HUES48 (cell line): Measurements from ENCODE around the gene TSPO.

Experiments used
- H3K27ac ChIP-seq: one replicate; pipeline ENCODE4 v1.7.0; 2013; ENCODE audit warnings: low read depth, low read length, inconsistent platforms
- H3K27me3 ChIP-seq: 2 replicates; pipeline ENCODE4 v1.6.1; 2013; ENCODE audit warnings: mild to moderate bottlenecking, low read length; ENCODE audit not compliant: control insufficient read depth, insufficient read depth
- H3K36me3 ChIP-seq: 2 replicates; pipeline ENCODE4 v1.6.1; 2013; ENCODE audit warnings: low read length; ENCODE audit not compliant: control insufficient read depth, insufficient read depth
- H3K4me1 ChIP-seq: 2 replicates; pipeline ENCODE4 v1.6.1; 2013; ENCODE audit warnings: mild to moderate bottlenecking, low read length; ENCODE audit not compliant: control insufficient read depth, insufficient read depth
- H3K4me3 ChIP-seq: 2 replicates; pipeline ENCODE4 v1.5.1; 2013; ENCODE audit warnings: mild to moderate bottlenecking, low read depth, low read length
- H3K9ac ChIP-seq: 2 replicates; pipeline ENCODE4 v1.6.1; 2013; ENCODE audit warnings: mild to moderate bottlenecking, low read depth, low read length, moderate library complexity
- H3K9me3 ChIP-seq: 2 replicates; pipeline ENCODE4 v1.6.1; 2013; ENCODE audit warnings: low read length; ENCODE audit not compliant: control insufficient read depth, insufficient read depth

Gene TSPO

GRCh38 chr22:43197271-43197941, 46.0 kb downstream of the TSPO start:
- Histone ChIP-seq H3K4me3 (no peak overlapping the region), H3K9me3 (no peaks in the 10 kb centered on the region), H3K27me3 (no peaks in the 10 kb centered on the region), H3K36me3 (no peaks in the 10 kb centered on the region), H3K4me1 (no peaks in the 10 kb centered on the region), H3K27ac (no peak overlapping the region), H3K9ac (no peak overlapping the region)

- no peak overlapping the region for H3K27ac ChIP-seq
- no peak overlapping the region for H3K9ac ChIP-seq
- no peak overlapping the region for H3K4me3 ChIP-seq
- peaks cover 5% of the 10 kb centered on the region for H3K4me1 ChIP-seq
- H3K27me3 ChIP-seq = no peaks in the 10 kb centered on the region
- no peaks in the 10 kb centered on the region for H3K36me3 ChIP-seq
- no peaks in the 10 kb centered on the region for H3K9me3 ChIP-seq
Measured at GRCh38 chr22:43198126-43198525, 46.8 kb downstream of the TSPO start.

- no peak overlapping the region for H3K4me3 ChIP-seq
- no peak overlapping the region for H3K9ac ChIP-seq
- H3K36me3 ChIP-seq = no peaks in the 10 kb centered on the region
- no peaks in the 10 kb centered on the region for H3K27me3 ChIP-seq
- no peak overlapping the region for H3K27ac ChIP-seq
- H3K4me1 ChIP-seq = peaks cover 5% of the 10 kb centered on the region
- no peaks in the 10 kb centered on the region for H3K9me3 ChIP-seq
Measured at GRCh38 chr22:43198936-43199335, 47.6 kb downstream of the TSPO start.

GRCh38 chr22:43199541-43199940, 48.2 kb downstream of the TSPO start:
- Histone ChIP-seq H3K4me3 (no peak overlapping the region), H3K27me3 (no peaks in the 10 kb centered on the region), H3K27ac (no peak overlapping the region), H3K9me3 (no peaks in the 10 kb centered on the region), H3K9ac (no peak overlapping the region), H3K4me1 (peaks cover 5% of the 10 kb centered on the region), H3K36me3 (no peaks in the 10 kb centered on the region)

- H3K27me3 ChIP-seq = no peaks in the 10 kb centered on the region
- H3K36me3 ChIP-seq = no peaks in the 10 kb centered on the region
- no peak overlapping the region for H3K27ac ChIP-seq
- H3K4me3 ChIP-seq = no peak overlapping the region
- H3K9ac ChIP-seq = no peak overlapping the region
- peaks cover 5% of the 10 kb centered on the region for H3K4me1 ChIP-seq
- H3K9me3 ChIP-seq = no peaks in the 10 kb centered on the region
Measured at GRCh38 chr22:43200031-43200430, 48.7 kb downstream of the TSPO start.

GRCh38 chr22:43200555-43200954, 49.2 kb downstream of the TSPO start:
- no peak overlapping the region for H3K27ac ChIP-seq
- H3K27me3 ChIP-seq = no peaks in the 10 kb centered on the region
- peaks cover 5% of the 10 kb centered on the region for H3K4me1 ChIP-seq
- H3K9ac ChIP-seq = no peak overlapping the region
- H3K36me3 ChIP-seq = no peaks in the 10 kb centered on the region
- no peaks in the 10 kb centered on the region for H3K9me3 ChIP-seq
- H3K4me3 ChIP-seq = no peak overlapping the region

GRCh38 chr22:43201486-43202219, 50.3 kb downstream of the TSPO start:
- H3K9me3 ChIP-seq = no peaks in the 10 kb centered on the region
- no peaks in the 10 kb centered on the region for H3K27me3 ChIP-seq
- H3K27ac ChIP-seq = no peak overlapping the region
- H3K4me1 ChIP-seq = peaks cover 5% of the 10 kb centered on the region
- H3K4me3 ChIP-seq = no peak overlapping the region
- no peak overlapping the region for H3K9ac ChIP-seq
- no peaks in the 10 kb centered on the region for H3K36me3 ChIP-seq

GRCh38 chr22:43202326-43202725, 51.0 kb downstream of the TSPO start:
- Histone ChIP-seq H3K9ac (no peak overlapping the region), H3K4me3 (no peak overlapping the region), H3K27ac (no peak overlapping the region), H3K4me1 (peaks cover 5% of the 10 kb centered on the region), H3K9me3 (no peaks in the 10 kb centered on the region), H3K27me3 (no peaks in the 10 kb centered on the region), H3K36me3 (no peaks in the 10 kb centered on the region)

GRCh38 chr22:43202756-43203410, 51.5 kb downstream of the TSPO start:
- Histone ChIP-seq H3K4me1 (peaks cover 5% of the 10 kb centered on the region), H3K27me3 (no peaks in the 10 kb centered on the region), H3K9me3 (no peaks in the 10 kb centered on the region), H3K9ac (no peak overlapping the region), H3K27ac (no peak overlapping the region), H3K36me3 (no peaks in the 10 kb centered on the region), H3K4me3 (no peak overlapping the region)

- Histone ChIP-seq H3K27me3 (no peaks in the 10 kb centered on the region), H3K27ac (no peak overlapping the region), H3K9me3 (no peaks in the 10 kb centered on the region), H3K9ac (no peak overlapping the region), H3K4me1 (peaks cover 5% of the 10 kb centered on the region), H3K4me3 (no peak overlapping the region), H3K36me3 (no peaks in the 10 kb centered on the region)
Measured at GRCh38 chr22:43203471-43203981, 52.2 kb downstream of the TSPO start.

GRCh38 chr22:43205261-43205691, 53.9 kb downstream of the TSPO start:
- H3K27ac ChIP-seq = no peak overlapping the region
- H3K4me3 ChIP-seq = no peak overlapping the region
- H3K36me3 ChIP-seq = no peaks in the 10 kb centered on the region
- H3K9me3 ChIP-seq = no peaks in the 10 kb centered on the region
- H3K9ac ChIP-seq = no peak overlapping the region
- H3K4me1 ChIP-seq = peaks cover 5% of the 10 kb centered on the region
- no peaks in the 10 kb centered on the region for H3K27me3 ChIP-seq
